ENCODE results near the gene PPM1A.

PPM1A gene

DNA sequence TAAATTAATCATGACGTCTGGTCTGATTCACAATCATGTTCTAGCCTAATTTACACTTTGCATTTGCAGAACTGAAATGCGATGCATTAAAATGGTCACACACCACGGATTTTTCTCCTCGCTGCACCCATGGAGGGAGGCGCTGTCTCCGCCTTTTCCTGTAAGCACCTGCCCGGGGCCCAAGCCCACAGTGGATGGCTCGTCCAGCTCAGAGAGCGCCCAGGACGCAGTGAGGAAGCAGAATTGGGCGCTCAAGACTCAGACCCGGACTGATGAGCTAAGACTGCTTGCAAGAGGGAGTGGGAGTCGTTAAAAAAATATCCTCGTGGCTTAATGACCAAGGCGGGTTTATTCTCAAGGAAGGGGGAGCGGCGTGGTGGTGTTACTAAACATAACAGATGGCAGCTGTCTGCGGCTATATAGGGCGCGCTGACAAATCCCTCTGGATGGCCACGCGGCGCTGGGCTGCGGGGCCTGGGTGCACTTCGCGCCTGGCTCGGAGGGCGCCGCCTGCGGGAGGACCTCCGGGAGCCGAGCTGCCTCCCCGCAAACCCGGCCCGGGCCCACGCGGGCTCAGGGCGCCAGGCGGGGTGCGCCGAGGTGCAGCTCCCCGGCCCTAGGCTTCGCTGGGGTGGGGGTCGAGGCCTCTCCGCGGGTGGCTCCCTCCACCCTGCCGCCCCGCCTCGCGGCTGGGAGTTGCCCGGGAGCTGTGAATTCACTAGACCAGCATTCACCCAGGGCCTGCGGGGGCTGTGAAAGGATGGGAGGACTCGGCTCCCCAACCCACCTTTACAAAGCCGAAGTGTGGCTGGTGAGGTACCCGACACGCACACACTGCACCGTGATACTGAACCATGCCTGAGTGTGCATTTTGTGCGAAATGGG, 78.7 kb downstream of the PPM1A start:
- no peak for TF ChIP-seq CTCF (IDR thresholded peaks at IDR 0.05; ENCODE audit: control insufficient read depth, extremely low read depth, insufficient read depth)
- H3K4me3 ChIP-seq (ENCODE audit: low read depth, low read length) = no peak overlapping the region
- no peak for DNase-seq (ENCODE audit: low read depth)

GRCh38 chr14:60328583-60328982, 79.6 kb downstream of the PPM1A start:
- DNase-seq (ENCODE audit: low read depth) = no peak
- no peak overlapping the region for H3K4me3 ChIP-seq (ENCODE audit: low read depth, low read length)
- TF ChIP-seq CTCF (IDR thresholded peaks at IDR 0.05; ENCODE audit: control insufficient read depth, extremely low read depth, insufficient read depth) = no peak

- no peak for TF ChIP-seq CTCF (IDR thresholded peaks at IDR 0.05; ENCODE audit: control insufficient read depth, extremely low read depth, insufficient read depth)
- DNase-seq (ENCODE audit: low read depth) = no peak
- H3K4me3 ChIP-seq (ENCODE audit: low read depth, low read length) = no peak overlapping the region
These were observed 80.3 kb downstream of the PPM1A start for GRCh38 chr14:60329274-60329673.

- H3K4me3 ChIP-seq (ENCODE audit: low read depth, low read length) = no peak overlapping the region
- no peak for DNase-seq (ENCODE audit: low read depth)
- TF ChIP-seq CTCF (IDR thresholded peaks at IDR 0.05; ENCODE audit: control insufficient read depth, extremely low read depth, insufficient read depth) = peak; percentile 53
These were observed 82.4 kb downstream of the PPM1A start for GRCh38 chr14:60331201-60332045.

GRCh38 chr14:60332046-60332399, 83.0 kb downstream of the PPM1A start:
- no peak for DNase-seq (ENCODE audit: low read depth)
- no peak overlapping the region for H3K4me3 ChIP-seq (ENCODE audit: low read depth, low read length)
- no peak for TF ChIP-seq CTCF (IDR thresholded peaks at IDR 0.05; ENCODE audit: control insufficient read depth, extremely low read depth, insufficient read depth)

DNA sequence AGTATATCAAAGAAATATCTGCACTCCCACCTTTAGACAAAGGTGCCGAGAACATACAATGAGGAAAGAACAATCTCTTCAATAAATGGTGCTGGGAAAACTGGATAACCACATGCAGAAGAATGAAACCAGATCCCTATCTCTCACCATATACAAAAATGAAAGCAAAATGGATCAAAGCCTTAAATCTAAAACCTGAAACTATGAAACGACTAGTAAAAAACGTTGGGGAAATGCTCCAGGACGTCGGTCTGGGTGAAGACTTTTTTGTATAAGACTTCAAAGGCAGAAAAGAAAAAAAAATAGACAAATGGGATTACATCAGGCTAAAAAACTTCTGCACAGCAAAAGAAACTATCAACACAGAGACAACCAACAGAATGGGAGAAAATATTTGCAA, 83.8 kb downstream of the PPM1A start:
- H3K4me3 ChIP-seq (ENCODE audit: low read depth, low read length) = no peak overlapping the region
- no peak for DNase-seq (ENCODE audit: low read depth)
- no peak for TF ChIP-seq CTCF (IDR thresholded peaks at IDR 0.05; ENCODE audit: control insufficient read depth, extremely low read depth, insufficient read depth)
